ENCODE data around the gene ZNF17.

The ZNF17 gene

GRCh38 chr19:57434386-57435061, 23.6 kb downstream of the ZNF17 start:
- DNase-seq (ENCODE audit: low read depth), result peak; percentile 31

- peak; percentile 98 for DNase-seq (ENCODE audit: low read depth)
Measured at GRCh38 chr19:57435062-57435978, 24.4 kb downstream of the ZNF17 start, which contains the start of gene ZNF749. ZNF749 (plus strand) TSS chr19:57435325; CDS start chr19:57435579, 254 bp downstream.

GRCh38 chr19:57436417-57436816, 25.5 kb downstream of the ZNF17 start:
- no peak for DNase-seq (ENCODE audit: low read depth)

- no peak for DNase-seq (ENCODE audit: low read depth)
Measured at GRCh38 chr19:57437931-57438330, 27.0 kb downstream of the ZNF17 start.

- DNase-seq (ENCODE audit: low read depth), result no peak
Measured at GRCh38 chr19:57438925-57439324, 28.0 kb downstream of the ZNF17 start.

- no peak for DNase-seq (ENCODE audit: low read depth)
Measured at GRCh38 chr19:57441979-57442752, 31.2 kb downstream of the ZNF17 start.

GRCh38 chr19:57443121-57443696, 32.2 kb downstream of the ZNF17 start:
- DNase-seq (ENCODE audit: low read depth), result no peak

GRCh38 chr19:57452307-57452706, 41.3 kb downstream of the ZNF17 start:
- DNase-seq (ENCODE audit: low read depth), result no peak

- DNase-seq (ENCODE audit: low read depth), result peak; percentile 3
Measured at GRCh38 chr19:57465680-57466381, 54.9 kb downstream of the ZNF17 start.

GRCh38 chr19:57466489-57466888, 55.5 kb downstream of the ZNF17 start:
- no peak for DNase-seq (ENCODE audit: low read depth)

Data from iris pigment epithelial cell (primary cell).